Endometrium (tissue), 2 donors: ENCODE measurements around the gene HNRNPC.
"Not testable (repeated sequence)": the region's sequence is repeated elsewhere in the genome, so short reads cannot be mapped to it uniquely, and the experiment has no call there.

ENCODE experiments used
- FAIRE-seq: peaks from 2 replicates; lab custom pipeline; 2012; peaks lifted over from hg19 to GRCh38; lab: Jason Lieb, UNC
- donor health status: control.
- donor health status: control.

Gene HNRNPC

DNA sequence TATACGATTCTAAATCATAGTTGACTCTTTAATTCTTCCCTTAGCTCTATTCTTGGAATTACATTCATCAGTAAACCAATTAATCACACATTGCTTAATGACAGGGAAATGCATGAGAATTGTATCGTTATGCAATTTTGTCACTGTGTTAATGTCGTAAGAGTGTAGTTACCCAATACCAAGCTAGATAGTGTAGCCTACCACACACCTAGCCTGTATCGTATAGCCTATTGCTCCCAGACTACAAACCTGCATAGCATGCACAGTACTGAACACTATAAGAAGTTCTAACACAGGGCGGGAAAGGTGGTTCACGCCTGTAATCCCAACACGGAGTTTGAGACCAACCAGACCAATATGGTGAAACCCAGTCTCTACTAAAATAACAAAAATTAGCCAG is 24.7 kb downstream of the HNRNPC start:
- no peak for FAIRE-seq

DNA sequence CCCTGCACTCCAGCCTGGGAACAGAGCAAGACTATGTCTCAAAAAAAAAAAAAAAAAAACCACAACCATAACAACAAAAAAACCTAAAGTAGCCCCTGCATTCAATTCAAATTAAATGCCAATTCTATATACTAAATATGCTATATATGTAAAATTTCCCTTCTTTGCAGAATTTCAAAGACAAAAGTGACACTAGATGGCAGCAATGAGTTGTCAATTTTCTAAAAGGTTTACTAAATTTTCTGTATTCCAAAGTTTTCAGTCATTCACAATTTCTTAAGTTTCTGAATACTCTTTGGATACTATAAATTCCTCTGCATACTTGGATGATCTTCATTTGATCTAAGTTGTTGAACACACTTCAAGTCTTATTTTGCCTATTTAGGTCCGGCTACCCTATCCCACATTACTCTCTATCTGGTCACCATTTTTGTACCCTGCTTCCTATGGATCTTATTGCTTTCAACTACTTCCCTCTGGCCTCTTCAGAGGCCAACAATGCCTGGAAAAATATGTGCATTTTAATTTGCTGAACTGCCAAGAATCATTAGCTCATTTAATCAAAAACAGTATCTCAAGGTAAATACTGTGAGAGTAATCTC is 27.9 kb downstream of the HNRNPC start:
- no peak for FAIRE-seq

DNA sequence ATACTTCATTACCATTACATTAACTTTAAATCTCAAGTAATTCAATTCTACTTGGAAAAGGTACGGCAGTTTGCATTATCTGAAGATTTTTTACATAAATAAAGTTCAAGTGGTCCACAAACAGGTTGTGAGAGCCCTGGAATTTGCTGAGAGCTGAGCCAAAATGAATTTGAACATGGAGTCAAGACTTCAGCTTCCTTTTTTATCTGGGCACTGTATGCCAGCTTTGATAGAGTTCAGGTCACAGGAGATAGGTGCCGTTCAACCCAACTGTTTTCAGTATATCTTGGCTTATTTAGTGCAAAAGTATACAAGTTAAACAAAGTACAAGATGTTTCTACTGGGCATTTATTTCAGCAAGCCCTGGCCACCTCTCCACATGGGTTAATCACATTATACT is 28.8 kb downstream of the HNRNPC start:
- FAIRE-seq = no peak

DNA sequence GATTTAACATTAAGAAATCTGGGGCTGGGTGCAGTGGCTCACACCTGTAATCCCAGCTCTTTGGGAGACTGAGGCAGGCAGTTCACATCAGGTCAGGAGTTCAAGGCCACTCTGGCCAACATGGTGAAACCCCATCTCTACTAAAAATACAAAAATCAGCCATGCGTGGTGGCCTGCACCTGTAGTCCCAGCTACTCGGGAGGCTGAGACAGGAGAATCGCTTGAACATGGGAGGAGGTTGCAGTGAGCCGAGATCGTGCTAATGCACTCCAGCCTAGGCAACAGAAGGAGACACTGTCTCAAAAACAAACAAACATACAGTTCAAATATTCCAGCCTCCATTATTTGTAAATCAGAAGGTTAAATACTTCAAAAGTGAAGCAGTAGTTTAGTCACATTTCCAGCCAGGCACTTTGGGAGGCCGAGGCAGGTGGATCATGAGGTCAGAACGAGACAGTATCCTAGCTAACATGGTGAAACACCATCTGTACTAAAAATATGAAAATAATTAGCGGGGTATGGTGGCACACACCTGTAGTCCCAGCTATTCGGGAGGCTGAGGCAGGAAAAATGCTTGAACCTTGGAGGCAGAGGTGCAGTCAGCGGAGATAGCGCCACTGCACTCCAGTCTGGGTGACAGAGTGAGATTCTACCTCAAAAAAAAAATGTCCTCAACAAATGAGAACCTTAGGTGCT is 30.3 kb downstream of the HNRNPC start:
- FAIRE-seq = no peak

DNA sequence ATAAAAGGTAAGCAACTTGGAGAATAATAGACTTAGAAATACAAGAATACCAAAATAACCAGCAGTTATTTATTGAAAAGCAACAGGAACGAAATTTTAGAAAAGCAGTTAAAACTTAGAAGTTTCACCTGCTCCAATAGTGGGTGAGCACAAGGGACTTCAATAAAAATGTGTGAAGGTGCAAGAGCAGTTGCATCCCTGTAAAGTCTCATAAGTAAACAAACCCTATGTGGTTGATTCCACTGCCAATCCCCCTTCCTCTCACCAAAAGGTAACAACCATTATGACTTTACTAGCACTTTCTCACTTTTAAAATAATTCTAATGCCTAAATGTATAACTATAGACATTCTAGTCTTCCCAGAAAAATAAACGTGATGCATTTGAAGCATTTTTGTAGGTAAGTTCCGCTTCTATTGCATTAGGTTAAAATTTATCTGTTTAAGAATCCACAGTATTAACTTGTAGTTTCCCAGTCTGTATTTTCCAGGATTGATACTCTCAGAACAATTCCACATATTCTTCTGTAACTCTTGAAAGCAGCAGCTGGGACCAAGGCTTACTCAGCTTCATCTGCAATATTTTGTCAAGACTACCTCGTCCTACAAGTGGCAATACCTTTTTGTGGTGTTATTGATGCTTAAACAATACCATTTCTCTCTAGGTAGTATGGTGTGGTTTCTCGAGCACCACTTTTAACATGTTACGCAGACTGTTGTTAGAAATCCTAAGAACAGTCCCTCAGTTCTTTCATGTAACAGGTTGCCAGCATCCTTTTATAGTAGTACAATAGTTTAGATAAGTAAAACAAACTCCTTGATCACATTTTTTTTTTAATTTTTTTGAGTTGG is 32.1 kb downstream of the HNRNPC start:
- no peak for FAIRE-seq

DNA sequence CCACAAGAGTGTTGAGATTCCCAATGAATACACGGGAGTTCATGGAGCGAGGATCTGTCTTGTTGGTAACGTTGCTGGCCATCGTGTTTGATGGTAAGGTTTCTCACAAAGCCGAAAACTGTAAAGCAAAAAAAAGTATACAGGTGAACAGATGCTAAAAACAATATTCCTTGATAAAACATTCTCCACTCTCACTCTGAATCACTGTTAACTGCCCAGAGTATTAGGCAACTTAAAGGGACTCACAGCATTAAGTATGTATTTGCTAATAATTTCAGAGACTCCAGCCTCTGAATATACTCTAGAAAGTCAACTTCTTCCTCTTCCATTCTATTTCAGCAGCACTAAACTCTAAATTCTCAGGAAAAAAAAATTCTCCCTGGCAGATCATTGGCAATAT is 35.1 kb downstream of the HNRNPC start:
- FAIRE-seq = no peak

DNA sequence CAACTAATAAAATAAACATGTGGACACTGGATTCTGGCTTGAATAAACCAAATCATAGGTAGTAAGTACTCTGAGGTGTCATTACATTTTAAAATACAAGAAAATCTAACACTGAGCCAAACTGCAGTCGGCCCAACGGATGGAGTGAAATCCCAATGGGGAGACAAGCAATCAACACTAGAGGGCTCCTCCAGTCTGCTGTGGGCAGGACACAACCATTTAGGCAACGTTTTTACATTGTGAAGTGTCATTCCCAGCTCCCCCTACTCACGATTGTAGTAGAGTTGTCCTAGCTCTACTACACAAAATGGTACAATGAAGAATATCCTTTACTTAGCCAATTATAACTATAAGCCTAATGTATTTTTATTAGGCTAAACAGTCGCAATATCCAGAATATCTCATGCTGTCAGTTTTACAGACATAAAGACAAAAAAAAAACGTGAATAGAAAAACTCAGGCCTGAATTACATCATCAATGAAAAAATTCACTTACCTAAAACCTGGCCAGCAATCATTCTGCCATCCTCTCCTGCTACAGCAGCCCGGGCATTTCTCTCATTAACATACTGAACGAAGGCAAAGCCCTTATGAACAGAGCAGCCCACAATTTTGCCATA is 35.7 kb downstream of the HNRNPC start:
- no peak for FAIRE-seq

DNA sequence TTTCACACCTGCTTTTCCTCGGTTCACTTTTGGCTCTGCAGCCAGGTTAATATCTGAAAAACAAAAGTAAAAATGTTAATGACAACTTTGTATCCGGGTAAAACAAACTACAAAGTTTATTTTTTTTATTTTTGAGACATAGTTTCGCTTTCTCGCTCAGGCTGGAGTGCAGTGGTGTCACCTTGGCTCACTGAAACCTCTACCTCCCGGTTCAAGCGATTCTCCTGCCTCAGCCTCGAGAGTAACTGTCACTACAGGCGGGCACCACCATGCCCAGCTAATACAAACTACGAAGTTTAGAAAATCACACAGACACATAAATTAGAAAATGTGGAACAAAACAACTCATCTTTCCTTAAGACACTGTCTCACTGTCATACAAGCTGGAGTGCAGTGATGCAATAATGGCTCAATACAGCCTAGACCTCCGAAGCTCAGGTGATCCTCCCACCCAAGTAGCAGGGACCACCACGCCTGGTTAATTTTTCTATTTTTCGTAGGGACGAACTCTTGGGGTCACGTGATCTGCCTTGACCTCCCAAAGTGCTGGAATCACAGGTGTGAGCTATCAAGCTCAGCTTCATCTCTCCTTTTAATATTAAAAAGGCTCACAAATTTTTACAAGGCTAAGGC is 38.1 kb downstream of the HNRNPC start:
- FAIRE-seq = no peak

DNA sequence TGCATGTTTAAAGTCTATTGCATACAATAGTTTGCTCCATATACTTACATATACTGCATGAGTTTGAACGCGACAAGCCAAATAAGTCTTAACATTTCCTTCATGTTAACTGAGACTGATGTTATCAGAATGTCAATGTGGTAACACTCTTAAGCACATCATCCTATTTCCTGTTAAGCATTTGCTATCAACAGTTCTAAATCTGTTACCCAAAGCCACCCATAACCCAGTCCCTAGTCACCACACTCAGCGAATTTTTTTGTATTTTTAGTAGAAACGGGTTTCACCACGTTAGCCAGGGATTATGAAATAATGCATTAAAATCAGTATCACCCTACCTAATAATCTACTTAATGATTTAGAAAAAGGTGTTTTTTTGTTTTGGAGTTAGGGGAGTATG is 39.4 kb downstream of the HNRNPC start:
- FAIRE-seq = no peak

DNA sequence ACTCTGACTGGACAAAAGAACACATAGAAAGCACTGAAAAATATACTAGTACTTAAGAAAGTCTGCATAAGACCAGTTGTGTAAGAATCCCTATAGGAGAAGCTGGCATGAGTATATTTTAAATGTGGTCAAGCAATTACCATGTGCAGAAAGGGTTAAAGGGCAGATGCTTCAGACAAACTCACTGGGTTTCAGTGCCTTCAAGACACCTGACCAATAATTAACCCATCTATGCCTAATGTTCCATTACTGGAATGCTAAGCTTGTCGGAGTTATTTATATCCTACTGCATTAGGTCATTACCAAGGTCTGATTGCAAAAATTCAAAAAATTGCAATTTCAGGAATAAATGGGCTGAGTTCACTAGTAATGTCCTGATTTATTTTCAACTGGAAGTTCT is 41.3 kb downstream of the HNRNPC start:
- no peak for FAIRE-seq

DNA sequence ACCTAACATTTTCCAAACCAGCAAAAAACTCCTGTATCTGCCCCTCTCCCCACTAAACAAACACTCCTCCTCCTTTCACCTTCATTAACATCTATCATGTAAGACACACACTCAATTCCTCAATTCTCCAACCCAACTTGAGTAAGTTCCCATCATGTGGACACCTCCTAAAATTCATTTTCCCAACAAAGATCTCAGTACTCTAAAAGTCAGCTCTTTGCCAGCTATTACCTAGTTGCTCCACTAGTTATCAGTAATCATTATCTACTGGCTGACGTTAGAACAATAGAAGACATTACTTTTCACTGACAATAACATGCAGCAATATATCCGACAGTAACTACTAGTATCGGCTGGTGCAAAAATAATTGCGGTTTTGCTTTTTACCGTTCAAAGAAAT is 42.1 kb downstream of the HNRNPC start:
- FAIRE-seq = no peak

DNA sequence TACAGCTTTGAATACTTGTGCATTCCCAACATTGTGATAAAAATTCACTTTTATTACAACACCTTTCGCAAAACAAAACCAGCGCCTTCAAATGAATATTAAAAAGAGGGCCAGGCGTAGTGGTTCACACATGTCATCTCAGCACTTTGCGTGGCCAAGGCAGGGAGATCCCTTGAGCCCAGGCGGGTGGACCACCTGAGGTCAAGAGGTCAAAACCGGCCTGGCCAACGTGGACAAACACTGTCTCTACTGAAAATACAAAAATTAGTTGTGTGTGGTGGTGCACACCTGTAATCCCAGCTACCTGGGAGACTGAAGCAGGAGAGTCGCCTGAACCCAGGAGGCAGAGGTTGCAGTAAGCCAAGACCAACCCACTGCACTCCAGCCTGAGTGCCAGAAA is 42.8 kb downstream of the HNRNPC start:
- FAIRE-seq = no peak

DNA sequence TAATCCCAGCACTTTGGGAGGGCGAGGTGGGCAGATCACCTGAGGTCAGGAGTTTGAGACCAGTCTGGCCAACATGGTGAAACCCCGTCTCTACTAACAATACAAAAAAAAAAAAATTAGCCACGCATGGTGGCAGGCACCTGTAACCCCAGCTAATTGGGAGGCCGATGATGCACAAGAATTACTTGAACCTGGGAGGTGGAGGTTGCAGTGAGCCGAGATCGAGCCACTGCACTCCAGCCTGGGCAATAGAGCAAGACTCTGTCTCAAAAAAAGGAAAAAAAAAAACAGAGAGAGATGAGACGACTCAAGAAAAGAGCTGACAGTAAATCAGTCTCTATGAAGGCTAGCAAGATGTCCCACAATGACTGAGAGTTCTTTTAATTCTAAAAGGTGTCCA is 44.1 kb downstream of the HNRNPC start:
- FAIRE-seq = not testable (repeated sequence)

DNA sequence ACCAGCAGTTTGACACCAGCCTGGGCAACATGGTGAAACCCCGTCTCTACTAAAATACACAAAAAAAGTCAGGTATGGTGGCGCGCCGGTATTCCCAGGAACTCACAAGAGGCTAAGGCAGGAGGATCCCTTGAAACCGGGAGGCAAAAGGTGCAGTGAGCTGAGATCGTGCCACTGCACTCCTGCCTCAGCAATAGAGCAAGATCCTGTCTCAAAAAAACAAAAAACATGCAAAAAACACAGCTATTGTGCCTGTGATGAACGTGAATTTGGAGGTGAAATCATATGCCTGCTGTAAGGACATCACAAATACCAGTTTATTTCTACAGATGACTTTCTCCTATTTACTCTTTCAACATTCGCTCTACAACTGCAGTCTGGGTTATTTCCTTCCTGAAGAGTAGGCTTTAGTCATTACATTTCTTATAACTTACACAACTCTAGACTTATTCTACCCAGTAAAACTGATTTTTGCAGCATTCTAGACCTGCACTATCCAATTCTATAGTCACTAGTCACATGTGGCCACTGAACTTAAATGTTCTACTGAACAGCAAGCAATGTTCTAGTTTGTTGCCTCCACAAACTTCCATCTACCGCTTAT is 48.3 kb downstream of the HNRNPC start:
- no peak for FAIRE-seq

DNA sequence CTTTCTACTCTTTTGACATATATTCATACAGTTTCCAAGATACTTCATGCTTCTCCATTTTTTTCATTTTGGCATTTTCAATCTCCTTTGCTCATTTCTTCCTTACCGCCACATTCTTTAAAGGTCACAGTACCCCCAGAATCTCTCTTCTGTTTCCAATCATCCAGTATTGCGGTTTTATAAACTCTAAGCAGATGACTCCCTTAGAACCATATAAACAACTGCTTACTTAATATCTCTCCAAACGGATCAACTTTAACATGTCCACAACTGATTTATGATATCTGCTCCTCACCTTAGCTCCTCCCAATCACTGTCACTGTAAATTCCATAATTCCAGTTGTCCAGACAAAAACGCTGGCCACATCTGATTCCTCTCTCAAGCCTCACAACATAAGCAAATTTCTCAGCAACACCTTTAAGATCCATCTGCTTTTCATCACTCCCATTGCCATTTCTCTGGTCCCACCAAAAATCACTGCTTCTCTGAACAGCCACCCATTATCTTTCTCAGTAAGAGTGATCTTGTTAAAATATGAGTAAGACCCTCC is 49.6 kb downstream of the HNRNPC start:
- no peak for FAIRE-seq

DNA sequence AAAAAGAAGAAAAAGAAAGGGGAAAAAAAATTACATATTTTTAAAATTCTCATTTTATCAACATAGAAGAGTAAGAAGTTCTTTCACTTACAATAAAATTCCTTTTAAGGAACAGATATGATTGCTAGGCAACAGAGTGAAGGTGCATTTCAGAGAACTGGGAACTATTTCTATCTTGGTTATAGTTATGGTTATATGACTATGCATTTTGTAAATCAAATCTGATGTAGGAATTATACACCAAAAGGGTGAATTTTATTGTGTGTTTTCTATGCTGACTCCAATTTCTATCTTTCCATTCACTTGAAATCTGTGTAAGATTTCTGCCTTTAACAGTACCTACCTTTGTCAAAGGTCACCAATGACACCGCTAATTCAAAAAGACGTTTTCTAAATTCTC is 50.1 kb downstream of the HNRNPC start:
- FAIRE-seq = no peak

DNA sequence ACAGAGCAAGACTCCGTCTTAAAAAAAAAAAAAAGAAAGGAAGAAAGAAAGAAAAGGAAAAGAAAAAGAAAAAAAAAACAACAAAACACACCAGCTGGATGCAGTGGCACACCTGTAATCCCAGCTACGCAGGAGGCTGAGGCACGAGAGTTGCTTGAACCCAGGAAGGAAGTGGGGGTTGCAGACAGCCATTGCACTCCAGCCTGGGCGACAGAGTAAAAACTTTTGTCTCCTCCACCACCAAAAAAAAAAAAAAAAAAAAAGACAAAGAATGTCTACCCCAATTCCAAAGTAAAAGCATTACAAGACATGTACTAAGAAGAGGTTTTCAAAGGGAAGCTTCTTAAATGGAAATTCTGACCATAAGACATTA is 53.4 kb downstream of the HNRNPC start:
- no peak for FAIRE-seq

DNA sequence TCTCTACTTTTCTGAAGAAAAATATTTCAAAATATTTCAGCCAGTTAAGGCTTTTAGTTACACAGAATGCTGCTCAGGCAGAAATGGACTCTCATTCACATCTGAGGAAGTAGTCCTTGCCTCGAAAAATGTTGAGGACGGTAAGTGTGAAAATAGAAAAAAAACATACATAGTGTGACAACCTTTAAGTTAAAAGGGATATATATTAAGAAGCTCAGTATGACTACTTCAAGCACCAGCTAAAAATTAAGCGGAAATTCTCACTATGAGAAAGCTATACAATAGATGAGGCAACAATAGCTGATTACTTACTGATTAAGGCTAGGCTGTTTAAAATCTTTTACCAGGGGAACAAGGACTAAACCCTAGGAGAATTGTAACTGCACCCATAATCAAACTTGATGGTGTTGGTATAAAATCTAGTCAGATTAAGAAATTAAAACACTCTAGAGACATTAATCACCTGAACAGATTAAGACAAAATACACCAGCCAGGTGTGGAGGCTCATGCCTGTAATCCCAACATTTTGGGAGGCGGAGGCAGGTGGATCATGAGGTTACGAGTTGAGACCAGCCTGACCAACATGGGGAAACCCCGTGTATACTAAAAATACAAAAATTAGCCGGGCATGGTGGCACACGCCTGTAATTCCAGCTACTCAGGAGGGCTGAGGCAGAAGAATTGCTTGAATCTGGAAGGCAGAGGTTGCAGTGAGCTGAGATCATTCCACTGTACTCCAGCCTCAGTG is 53.9 kb downstream of the HNRNPC start:
- FAIRE-seq = no peak

DNA sequence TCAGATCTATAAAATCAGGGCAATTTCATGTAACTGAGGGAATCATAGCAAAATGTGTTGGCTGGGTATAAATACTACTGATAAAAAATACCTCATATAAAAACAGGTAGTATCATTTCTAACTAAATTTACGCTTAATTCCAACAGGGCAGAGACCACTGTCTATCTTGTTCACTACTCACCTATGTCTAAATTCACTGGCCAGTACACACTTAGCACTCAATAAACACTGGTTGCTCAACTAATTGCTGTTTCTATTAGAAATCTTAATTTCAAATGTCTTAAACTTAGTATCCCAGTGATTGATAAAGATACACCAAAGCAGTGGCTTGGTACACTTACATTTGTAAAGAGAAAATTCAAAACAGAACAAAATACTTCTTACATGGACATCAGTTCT is 55.6 kb downstream of the HNRNPC start:
- no peak for FAIRE-seq

DNA sequence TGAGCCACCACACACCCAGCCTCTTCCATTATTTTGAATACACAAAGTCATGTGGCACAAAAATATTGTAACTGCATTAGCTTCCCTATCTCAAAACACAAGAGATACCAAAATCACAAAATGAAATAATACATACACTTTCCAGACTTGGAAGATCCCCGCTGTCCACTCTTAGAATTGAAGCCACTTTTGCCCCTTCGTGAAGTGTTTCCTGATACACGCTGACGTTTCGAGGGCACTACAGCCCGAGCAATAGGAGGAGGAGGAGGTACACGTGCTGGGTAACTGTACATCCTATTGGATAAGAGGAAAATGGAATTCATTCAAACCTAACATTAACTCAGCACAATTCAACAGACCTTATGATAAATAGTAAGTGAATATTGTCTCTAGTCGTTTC is 56.4 kb downstream of the HNRNPC start:
- FAIRE-seq = not testable (repeated sequence)

DNA sequence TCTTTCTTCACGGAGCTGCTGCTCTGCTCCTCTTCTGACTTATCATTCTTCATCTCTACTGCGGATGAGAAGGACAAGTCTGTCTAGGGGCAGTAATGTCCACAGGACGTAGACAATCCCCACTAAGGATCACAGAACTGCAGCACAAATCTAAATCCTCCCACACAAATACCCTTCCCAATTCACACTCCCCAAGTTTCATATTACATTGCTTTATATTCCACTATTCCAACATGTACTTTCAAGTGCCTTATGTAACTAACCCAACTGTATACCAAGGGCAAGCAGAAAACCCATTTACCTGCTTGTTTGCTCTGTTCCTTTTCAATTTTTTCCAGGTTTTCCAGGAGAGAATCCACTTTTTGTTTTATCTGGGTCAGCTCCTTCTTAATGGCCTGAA is 57.7 kb downstream of the HNRNPC start:
- no peak for FAIRE-seq
